ENCODE results near the gene METTL27.

The METTL27 gene

GRCh38 chr7:73880755-73881328 is 38.5 kb upstream of the METTL27 start:
- no peaks in the 10 kb centered on the region for H4K20me1 ChIP-seq (ENCODE audit: insufficient read depth, low read length, poor library complexity, severe bottlenecking)
- H3K79me2 ChIP-seq (ENCODE audit: insufficient read depth, low read length) = no peaks in the 10 kb centered on the region
- no peak overlapping the region for H3K4me2 ChIP-seq (ENCODE audit: low read depth, low read length, poor library complexity, severe bottlenecking)
- no peak overlapping the region for H3K9ac ChIP-seq (ENCODE audit: low read depth, low read length, poor library complexity, severe bottlenecking)
- H2AFZ ChIP-seq (ENCODE audit: low read length) = no peak overlapping the region
- H3K4me3 ChIP-seq (ENCODE audit: low read length, poor library complexity, severe bottlenecking) = no peak overlapping the region
- TF ChIP-seq CTCF (conservative IDR thresholded peaks at IDR 0.05; ENCODE audit: low read length) = no peak
- TF ChIP-seq EZH2phosphoT487 (IDR thresholded peaks at IDR 0.05; ENCODE audit: borderline replicate concordance) = no peak
- H3K36me3 ChIP-seq (ENCODE audit: insufficient read depth, low read length) = no peaks in the 10 kb centered on the region
- no peaks in the 10 kb centered on the region for H3K9me2 ChIP-seq (replicated peaks; ENCODE audit: low read depth, low read length)
- H3K9me3 ChIP-seq (ENCODE audit: insufficient read depth, low read depth, low read length) = no peaks in the 10 kb centered on the region
- H3K4me1 ChIP-seq (ENCODE audit: insufficient read depth, low read length, poor library complexity, severe bottlenecking) = peaks cover 7% of the 10 kb centered on the region
- no peaks in the 10 kb centered on the region for H3K27me3 ChIP-seq (ENCODE audit: insufficient read depth, low read length, poor library complexity, severe bottlenecking)
- peaks cover 3% of the 10 kb centered on the region; the same call in 1 of the 2 replicates for H3F3A ChIP-seq (ENCODE audit: low read depth)

- no peak overlapping the region for H3K9ac ChIP-seq (ENCODE audit: low read depth, low read length, poor library complexity, severe bottlenecking)
- no peaks in the 10 kb centered on the region for H3K36me3 ChIP-seq (ENCODE audit: insufficient read depth, low read length)
- no peaks in the 10 kb centered on the region for H3K27me3 ChIP-seq (ENCODE audit: insufficient read depth, low read length, poor library complexity, severe bottlenecking)
- H3K4me1 ChIP-seq (ENCODE audit: insufficient read depth, low read length, poor library complexity, severe bottlenecking) = no peaks in the 10 kb centered on the region
- no peaks in the 10 kb centered on the region for H3K9me2 ChIP-seq (replicated peaks; ENCODE audit: low read depth, low read length)
- H4K20me1 ChIP-seq (ENCODE audit: insufficient read depth, low read length, poor library complexity, severe bottlenecking) = no peaks in the 10 kb centered on the region
- no peak overlapping the region for H2AFZ ChIP-seq (ENCODE audit: low read length)
- H3F3A ChIP-seq (ENCODE audit: low read depth) = no peaks in the 10 kb centered on the region
- no peak overlapping the region for H3K4me3 ChIP-seq (ENCODE audit: low read length, poor library complexity, severe bottlenecking)
- H3K9me3 ChIP-seq (ENCODE audit: insufficient read depth, low read depth, low read length) = no peaks in the 10 kb centered on the region
- H3K79me2 ChIP-seq (ENCODE audit: insufficient read depth, low read length) = no peaks in the 10 kb centered on the region
- TF ChIP-seq EZH2phosphoT487 (IDR thresholded peaks at IDR 0.05; ENCODE audit: borderline replicate concordance) = no peak
- no peak for TF ChIP-seq CTCF (conservative IDR thresholded peaks at IDR 0.05; ENCODE audit: low read length)
- H3K4me2 ChIP-seq (ENCODE audit: low read depth, low read length, poor library complexity, severe bottlenecking) = no peak overlapping the region
Measured at GRCh38 chr7:73879977-73880681, 37.8 kb upstream of the METTL27 start.

GRCh38 chr7:73876973-73877372 is 34.7 kb upstream of the METTL27 start:
- Histone ChIP-seq H2AFZ (ENCODE audit: low read length) (no peak overlapping the region), H3K79me2 (ENCODE audit: insufficient read depth, low read length) (no peaks in the 10 kb centered on the region), H3K27me3 (ENCODE audit: insufficient read depth, low read length, poor library complexity, severe bottlenecking) (no peaks in the 10 kb centered on the region), H3K4me2 (ENCODE audit: low read depth, low read length, poor library complexity, severe bottlenecking) (no peak overlapping the region), H3F3A (ENCODE audit: low read depth) (no peaks in the 10 kb centered on the region), H3K9me3 (ENCODE audit: insufficient read depth, low read depth, low read length) (no peaks in the 10 kb centered on the region), H3K9ac (ENCODE audit: low read depth, low read length, poor library complexity, severe bottlenecking) (no peak overlapping the region), H3K4me1 (ENCODE audit: insufficient read depth, low read length, poor library complexity, severe bottlenecking) (no peaks in the 10 kb centered on the region), H3K36me3 (ENCODE audit: insufficient read depth, low read length) (no peaks in the 10 kb centered on the region), H4K20me1 (ENCODE audit: insufficient read depth, low read length, poor library complexity, severe bottlenecking) (no peaks in the 10 kb centered on the region), H3K9me2 (replicated peaks; ENCODE audit: low read depth, low read length) (no peaks in the 10 kb centered on the region), H3K4me3 (ENCODE audit: low read length, poor library complexity, severe bottlenecking) (no peak overlapping the region)
- TF ChIP-seq EZH2phosphoT487 (IDR thresholded peaks at IDR 0.05; ENCODE audit: borderline replicate concordance) (no peak), CTCF (conservative IDR thresholded peaks at IDR 0.05; ENCODE audit: low read length) (no peak)

Measured in Loucy (cell line).